ENCODE measurements around the gene IL6.

GRCh38 chr7:22720791-22721786 is 5.9 kb upstream of the IL6 start:
- TF ChIP-seq CTCF (conservative IDR thresholded peaks at IDR 0.05; ENCODE audit: low read depth, low read length) (no peak), EZH2 (IDR thresholded peaks at IDR 0.05; ENCODE audit: low read length, unreplicated experiment) (no peak), EZH2phosphoT487 (IDR thresholded peaks at IDR 0.05; ENCODE audit: borderline replicate concordance, low read length) (no peak)

Data from PC-3 (cell line).